GM21619 (cell line): ENCODE measurements around the gene IQSEC3.
"Not testable (repeated sequence)": the region's sequence is repeated elsewhere in the genome, so short reads cannot be mapped to it uniquely, and the experiment has no call there.

Experiments used
- ATAC-seq: cut with Tn5 transposase; IDR thresholded peaks from one replicate; pipeline ENCODE4 v1.9.1; 2021; ENCODE audit not compliant: unreplicated experiment

The IQSEC3 gene

DNA sequence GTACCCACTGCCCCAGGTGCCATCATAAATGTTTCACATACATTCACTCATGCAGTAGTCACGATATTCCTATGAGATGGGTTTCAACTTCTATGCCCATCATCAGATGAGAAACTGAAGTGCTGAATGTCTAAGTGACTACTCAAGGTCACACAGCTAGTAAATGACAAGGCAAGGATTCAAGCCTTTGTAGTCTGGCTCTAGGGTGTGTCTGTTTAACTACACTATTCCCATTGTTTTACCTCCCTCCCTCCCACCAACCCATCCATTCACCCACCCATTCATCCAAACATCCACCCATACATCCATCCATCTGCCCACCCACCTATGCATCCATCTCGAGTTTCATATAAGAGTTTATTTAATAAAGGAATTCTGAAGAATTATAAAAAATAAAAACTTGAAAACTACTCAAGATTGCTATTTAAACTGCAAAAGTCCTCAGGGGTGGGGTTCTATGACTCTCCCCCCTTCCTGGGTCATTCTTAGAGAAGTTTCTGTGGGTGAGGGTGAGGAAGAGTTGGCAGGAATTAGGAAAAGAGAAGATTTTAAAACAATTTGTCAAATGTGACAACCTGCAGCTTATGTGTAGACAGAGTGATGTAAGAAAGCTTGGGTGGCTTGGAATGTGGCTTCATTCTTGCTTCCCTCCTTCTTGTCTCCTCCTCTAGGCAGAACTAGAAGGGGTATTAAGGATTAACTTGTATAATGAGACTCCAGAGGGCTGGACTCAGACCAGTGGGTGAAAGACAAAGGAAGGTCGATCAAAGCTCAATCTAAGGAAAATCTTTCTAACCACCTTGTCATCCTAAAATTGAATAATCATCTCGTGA is 13.4 kb upstream of the IQSEC3 start:
- not testable (repeated sequence) for ATAC-seq

DNA sequence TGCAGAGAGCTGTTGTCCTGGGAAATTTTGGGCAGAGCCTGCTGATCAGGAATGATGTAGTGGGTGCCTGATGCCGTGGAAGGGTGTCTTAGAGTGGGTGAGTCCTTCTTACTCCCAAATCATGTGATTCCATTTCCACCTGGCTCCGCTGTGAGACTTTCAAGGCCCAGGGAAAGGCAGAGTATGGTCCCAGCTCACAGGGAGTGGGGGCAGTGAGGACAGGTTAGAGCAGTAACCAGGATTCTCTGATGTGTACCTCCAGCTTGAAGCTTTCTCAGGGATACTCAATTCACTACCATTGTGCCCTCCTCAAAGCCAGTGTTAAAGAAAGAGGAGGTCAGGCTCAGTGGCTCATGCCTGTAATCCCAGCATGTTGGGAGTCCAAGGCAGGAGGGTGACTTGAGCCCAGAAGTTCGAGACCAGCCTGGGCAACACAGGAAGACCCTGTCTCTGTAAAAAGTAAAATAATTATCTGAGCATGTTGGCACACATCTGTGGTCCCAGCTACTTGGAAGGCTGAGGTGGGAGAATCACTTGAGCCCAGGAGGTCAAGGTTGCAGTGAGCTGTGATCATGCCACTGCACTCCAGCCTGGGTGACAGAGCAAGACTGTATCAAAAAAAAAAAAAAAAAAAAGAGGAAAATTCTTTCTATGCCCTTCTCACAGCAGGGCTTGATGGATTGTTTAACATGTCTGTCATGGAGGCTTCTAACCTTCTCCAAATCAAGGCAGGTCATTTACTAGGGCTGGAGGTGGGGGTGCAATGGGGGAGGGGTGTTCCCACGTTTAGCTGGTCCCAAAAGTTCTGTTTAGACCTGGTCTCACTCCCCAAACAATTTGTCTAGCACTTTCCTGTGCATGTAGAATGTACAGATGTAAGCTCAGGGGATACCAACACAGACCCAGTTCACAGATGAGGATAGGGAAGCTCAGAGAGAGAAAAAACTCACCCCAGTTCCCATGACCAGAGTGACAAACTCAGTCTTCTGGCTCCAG is 12.5 kb upstream of the IQSEC3 start:
- ATAC-seq = no peak

DNA sequence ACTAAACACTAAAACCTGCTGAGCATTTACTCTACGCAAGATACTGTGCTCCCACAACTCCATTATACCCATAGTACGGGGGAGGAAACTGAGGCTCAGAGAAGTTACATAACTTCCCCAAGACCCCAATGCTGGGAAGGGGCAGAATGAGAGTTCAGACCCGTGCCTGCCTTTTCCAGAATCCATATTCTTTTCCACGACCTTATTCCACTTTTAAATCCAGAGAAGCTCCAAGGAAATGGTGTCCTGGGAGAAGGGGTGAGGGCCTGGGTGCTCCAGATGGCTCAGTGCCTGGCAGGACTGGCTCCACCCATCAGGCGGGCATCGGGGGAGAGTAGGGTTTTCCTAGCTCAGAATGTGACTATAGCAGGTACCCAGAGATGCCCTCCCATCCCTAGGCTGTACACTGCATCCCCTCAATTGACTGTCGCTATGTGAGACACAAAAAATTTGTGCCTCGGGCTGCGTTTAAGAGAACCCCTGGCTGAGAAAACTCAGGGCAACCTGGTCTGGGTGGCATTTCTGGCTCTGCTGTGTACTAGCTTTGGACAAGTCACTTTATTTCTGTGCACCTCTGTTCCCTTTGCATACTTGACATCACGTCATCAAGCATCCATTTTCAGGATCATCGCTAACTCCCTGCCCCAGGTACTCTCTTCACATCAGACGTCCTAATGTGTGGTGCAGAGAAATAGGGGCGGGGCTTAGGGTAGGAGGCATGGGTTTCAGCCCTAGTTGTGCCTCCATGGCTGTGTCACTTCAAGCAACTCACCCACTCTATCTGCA is 11.6 kb upstream of the IQSEC3 start:
- ATAC-seq = no peak

DNA sequence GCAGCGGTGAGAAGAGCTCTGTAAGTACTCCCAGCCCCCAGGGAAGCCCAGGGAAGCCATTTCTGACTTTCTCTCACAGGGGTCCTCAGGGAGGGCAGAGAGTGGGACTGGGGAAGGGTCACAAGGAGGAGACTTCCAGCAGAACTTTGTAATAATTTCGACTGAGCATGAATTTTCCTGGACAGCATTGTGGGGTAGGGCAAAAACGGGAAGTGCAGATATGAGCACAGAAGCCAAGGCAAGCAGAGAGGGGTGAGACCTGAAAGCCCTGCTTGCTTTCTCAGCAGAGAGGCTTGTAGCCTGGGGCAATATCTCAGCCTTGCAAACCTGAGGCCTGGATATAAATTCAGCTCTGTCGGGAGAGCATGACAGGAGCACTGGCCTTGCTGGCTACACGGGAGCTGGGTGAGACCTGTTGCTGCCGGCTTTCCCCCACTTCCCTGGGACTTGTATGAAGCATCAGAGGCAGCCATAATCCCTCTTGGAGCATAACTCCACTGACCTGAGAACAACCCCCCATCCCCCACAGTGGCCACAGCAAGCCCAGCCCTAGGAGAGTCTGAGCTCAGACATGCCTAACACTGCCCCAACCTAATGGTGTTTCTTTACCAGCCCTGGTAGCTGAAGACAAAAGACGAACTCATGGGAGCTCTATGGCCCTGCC is 9.8 kb upstream of the IQSEC3 start:
- ATAC-seq = no peak

DNA sequence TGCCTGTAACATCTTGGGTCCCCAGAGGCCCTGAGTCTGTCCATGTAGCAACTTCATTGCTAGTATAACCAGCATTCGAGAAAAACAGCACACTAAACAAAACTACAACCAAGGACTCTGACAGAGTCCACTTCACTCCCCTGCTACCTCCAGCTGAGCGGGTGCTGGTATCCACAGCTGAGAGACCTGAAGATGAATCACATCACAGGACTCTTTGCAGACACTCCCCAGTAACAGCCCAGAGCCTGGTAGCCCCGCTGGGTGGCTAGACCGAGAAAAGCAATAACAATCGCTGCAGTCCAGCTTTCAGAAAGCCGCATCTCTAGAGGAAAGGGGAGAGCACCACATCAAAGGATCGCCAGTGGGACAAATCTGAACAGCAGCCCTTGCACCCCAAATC is 9.0 kb upstream of the IQSEC3 start:
- no peak for ATAC-seq

DNA sequence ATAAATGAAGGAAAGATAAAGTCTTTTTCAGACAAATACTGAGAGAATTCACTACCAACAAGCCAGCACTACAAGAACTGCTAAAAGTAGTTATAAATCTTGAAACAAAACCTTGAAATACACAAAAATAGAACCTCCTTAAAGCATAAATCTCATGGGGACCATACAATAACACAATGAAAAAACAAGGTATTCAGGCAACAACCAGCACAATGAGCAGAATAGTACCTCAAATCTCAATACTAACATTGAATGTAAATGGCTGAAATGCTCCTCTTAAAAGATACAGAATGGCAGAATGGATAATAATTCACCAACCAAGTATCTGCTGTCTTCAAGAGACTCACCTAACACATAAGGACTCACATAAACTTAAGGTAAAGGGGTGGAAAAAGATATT is 7.7 kb upstream of the IQSEC3 start:
- ATAC-seq = no peak

DNA sequence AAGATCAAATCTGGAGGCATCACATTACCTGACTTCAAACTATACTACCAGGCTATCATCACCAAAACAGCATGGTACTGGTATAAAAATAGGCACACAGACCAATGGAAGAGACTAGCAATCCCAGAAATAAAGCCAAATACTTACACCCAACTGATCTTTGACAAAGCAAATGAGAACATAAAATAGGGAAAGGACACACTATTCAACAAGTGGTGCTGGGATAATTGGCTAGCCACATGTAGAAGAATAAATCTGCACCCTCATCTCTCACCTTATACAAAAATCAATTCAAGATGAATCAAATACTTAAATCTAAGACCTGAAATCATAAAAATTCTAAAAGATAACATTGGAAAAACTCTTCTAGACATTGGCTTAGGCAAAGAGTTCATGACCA is 4.7 kb upstream of the IQSEC3 start:
- not testable (repeated sequence) for ATAC-seq

DNA sequence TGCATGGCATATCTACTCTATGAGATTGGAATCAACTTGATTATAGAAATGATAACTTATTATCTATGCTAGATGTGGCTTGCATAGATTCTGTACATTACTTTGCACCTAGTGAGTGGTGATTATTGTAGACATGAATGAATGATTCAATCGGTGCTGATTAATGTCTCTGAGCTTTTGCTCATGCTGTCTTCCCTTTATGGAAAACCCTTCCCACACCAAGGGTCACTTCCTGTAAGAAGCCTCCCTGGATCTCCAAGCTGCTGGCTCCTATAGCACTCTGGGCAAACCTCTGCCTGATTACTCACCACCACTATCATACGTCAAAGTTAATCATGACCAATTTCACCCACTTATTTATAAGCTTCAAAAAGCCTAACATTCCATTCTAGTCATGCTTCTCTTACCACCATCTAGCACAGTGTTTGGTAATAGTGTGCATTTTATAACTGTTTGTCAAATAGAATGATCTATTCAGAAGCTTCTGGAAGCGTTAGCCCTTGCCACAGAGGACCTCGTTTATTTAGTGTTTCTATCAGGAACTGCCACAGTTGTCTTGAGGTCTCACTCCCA is 990 bp upstream of the IQSEC3 start:
- ATAC-seq = not testable (repeated sequence)

DNA sequence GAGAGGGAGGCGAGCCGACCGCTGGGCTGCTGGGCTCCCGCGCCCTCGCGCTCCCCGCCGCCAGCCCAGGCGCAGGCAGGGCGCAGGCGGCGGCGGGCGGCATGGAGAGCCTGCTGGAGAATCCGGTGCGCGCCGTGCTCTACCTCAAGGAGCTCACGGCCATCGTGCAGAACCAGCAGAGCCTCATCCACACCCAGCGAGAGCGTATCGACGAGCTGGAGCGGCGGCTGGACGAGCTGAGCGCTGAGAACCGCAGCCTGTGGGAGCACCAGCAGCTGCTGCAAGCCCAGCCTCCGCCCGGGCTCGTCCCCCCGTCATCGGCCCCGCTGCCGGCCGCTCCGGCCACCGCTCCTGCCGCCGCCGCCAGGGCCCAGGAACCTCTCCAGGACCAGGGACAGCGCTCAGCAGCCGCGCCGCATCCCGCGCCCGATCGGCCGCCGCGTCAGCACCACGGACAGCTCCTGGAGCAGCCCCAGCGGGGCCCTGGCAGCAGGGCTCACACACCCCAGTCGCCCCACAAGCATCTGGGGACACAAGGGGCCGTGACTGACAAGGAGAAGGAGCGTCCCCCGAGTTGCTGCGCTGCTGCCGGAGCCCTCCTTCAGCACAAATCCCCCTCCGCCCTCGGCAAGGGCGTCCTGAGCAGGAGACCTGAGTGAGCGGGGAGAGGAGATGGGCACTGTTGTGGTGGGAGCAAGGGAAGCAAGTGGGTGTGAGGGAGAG is 376 bp downstream of the IQSEC3 start:
- ATAC-seq = not testable (repeated sequence)

DNA sequence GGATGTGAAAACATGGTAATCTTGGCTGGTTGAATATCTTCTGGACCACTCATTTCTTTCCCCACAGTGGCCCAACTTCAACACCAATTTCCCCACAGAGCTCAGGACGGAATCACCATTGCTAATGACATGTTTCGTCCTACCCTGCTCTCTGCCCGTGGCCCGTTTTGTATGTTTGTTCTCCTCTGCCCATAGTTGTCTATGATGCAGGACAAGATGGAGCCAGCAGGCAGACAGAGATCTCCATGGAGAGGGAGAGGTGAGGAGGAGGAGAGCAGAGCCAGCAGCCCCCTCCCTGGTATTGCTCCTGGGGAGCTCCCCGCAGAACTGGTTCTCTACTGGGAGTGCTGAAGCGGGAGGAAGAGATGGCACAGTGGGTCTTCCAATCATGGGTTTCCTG is 3.1 kb downstream of the IQSEC3 start:
- ATAC-seq = not testable (repeated sequence)

DNA sequence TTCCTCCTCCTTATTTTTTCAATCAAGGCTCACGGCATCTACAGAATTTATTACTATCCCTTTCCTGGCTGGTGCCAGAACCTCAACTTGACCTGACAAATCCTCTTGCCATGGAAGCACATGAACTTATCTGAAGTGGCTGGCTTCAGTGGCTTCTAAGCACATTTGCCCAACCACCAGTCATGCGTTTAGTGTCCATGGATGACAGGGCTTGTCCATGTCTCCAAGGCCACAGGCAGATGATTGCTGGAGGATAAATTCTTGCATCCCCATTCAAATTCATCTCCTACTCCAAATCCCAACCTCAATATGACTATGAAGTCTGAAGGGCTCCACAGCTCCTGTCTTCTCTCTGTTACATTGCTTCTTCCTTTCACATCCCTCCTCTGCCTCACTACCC is 4.0 kb downstream of the IQSEC3 start:
- ATAC-seq = not testable (repeated sequence)

DNA sequence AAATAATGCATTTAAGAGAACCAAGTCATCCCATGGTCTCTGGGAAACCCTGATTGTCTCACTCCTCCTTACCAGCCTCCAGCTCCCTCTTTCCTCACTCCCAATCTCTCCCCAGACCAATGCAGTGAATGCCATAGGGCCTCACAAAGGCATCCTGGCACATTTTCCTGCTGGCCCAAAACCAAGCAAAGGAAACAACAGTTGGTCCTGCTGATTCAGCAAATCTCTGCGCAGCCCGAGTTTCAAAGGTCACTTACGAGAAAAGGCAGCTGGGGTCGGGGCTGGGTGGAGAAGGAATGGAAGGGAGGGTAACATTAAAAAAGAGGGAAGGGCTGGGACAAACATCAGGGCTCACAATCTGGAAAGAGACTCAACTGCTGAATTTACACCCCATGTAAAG is 5.5 kb downstream of the IQSEC3 start:
- not testable (repeated sequence) for ATAC-seq

DNA sequence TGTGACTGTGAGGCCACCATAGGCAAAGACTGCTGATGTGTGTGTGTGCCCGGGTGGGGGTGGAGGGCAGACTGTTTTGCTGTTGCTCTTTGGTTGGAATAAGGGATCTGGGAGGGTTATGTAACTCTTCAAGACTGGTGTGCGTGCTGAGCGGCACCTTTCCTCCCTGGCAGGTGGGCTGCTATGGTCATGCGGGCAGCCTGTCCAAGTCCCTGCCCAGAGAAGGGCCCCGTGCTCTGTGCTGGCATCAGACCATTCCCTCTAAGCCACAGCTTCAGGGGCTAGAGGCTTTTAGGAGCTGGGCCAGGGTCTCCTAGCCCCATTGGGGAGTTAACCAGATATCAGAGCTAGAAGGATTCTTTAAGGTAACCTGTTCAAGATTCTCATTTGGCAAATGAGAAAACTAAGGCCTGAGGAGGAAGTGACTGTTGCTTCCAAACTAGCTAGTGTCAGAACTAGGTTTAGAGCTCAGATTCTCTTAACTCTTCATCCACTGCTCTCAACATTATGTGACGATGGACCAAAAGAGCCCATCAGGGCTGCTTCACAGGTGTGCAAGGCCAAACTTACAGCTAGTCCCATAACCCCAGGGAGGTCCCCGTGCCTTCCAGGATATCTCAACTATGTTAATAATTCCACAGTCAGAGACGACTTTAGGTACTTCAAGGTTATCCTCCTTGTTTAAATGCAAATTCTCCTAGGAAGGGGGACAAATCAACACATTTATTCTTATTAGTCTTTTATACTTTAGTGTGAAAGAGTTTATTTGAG is 8.0 kb downstream of the IQSEC3 start:
- not testable (repeated sequence) for ATAC-seq

DNA sequence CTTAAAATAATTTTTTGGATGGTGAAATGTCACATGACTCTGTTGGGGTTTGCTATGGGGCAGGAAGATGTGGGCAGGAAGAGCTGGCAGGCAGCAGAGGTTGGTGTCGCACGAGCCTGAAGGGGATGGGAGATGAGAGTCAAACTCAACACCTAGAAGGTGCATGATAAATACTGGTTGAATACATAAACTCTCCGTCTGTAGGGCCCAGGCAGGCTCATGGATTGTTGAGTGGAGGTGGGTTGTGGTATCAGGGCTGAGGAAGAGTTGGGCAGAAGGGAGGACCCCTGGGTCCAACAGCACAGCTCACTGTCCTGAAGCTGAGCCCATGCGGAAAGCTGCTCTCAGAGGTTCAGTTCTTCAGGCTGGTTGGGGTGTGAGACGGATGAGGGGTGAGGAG is 9.0 kb downstream of the IQSEC3 start:
- ATAC-seq = not testable (repeated sequence)

DNA sequence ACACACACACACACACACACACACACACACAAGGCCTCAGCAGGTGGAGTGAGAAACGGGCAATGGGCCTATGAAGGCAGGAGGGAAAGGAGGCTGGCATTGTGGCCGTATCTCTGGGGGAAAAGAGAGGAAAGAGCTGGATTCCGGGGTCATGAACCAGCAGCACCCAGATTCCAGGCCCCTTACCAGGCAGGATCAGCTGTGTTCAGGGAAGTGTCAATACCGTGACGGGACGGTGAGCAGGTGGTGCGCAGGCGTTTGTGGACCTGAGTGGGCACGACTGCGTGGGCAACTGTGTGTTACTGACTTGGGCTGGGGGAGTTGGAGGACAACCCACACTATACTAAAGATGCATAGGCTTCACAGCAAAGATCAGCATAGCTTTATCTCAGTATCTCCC is 9.5 kb downstream of the IQSEC3 start:
- not testable (repeated sequence) for ATAC-seq

DNA sequence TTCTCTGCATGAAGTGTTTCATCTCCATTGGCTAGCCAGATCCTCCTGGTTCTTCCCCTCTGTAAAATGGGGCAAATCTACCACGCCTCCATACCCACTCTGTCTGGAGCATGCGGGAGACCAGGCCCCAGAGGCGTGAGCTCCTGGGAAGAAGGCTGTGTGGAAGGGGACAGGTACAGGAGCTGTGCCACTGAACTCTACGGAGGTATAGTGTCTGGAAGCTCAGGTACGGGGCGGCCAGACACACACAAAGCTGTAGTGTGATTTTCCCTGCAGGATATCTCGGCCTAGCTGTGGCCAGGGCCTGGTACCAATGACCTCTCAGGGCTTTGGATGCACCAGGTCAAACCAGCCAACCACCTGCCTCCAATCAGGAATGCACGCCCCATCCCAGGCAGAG is 10.0 kb downstream of the IQSEC3 start:
- not testable (repeated sequence) for ATAC-seq

DNA sequence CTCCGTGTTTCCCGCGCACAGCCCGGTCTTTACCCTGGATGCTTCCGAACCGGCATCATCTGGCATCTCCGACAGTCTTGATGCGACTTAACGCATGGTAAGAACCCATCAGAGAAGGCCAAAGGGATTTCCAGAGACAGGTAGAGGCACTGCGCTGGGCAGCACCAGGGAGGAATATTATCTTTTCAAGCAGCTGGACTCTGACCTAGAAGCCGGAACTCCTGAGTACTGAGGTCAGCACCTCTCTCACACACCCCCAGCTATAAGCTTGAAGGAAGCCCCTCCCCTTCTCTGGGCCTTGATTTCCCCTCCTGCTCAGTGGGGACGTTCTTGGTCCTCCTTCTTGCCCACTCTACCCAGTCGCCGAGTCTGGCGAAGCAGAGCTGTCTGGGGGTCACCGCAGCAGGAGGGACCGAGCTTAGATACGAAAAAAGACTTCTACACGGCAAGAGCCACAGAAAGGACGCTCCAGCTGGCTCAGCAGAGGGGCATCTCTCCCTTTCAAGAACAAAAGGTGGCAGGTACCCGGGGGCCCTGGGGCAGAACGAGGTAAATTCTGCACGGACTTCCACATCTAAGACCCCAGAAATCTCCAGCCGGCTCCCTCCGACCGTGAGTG is 10.6 kb downstream of the IQSEC3 start:
- not testable (repeated sequence) for ATAC-seq

DNA sequence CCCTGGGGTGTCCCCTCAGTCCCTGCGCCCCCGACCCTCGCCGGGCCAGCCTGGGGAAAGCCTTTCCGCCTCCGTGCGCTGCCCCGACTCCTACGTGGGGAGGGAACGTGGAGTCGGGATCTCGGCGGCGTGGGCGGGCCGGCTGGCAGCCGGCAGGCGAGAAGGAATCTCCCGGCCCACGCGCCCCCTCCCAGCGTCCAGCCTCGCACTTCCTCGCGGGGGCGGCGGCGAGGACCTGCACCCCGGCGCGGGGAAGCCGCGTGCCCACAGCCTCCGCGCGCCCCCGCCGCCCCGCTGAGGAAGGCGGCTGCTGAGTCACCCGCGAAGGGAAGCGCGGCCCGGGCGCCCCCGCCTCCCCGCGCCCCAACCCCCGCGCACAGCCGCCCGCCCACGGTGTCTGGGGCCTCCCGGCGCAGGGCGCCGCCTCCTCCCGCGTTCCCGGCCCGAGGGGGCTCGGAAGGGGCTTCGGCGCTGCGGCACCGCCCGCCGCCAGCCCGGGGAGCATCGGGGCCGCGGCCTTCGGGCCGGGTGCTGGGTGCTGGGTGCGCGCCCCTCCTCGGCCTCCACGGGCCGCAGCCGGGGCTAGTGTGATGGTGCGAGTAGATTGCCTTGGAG is 11.3 kb downstream of the IQSEC3 start:
- not testable (repeated sequence) for ATAC-seq
